K562 (cell line): ENCODE measurements around the gene SLFN5.

Experiments used
- CREB1 ChIP-seq, 2 experiments: sonication (generic) in 1 of 2; formaldehyde crosslinking in 1 of 2; IDR thresholded peaks; 2 replicates each; pipeline versions ENCODE4 v1.6.1 to v1.8.0; 2012 to 2022; ENCODE audit warnings: inconsistent platforms in 1 of 2, mild to moderate bottlenecking in 1 of 2, missing genetic modification reagents in 1 of 2, moderate library complexity in 1 of 2
- E2F6 ChIP-seq, 2 experiments: IDR thresholded peaks; 2 replicates each; pipeline ENCODE4 v1.6.1; 2011; ENCODE audit warnings: borderline replicate concordance in 1 of 2, control low read depth in 1 of 2, low read depth in 1 of 2, low read length in 1 of 2, mild to moderate bottlenecking in 1 of 2, mixed read lengths in 1 of 2, moderate library complexity in 1 of 2; ENCODE audit not compliant: insufficient read depth in 1 of 2, insufficient read length in 1 of 2, poor library complexity in 1 of 2, severe bottlenecking in 1 of 2; ENCODE audit errors: extremely low read depth in 1 of 2
- FIP1L1 ChIP-seq: fragments of 200-400 bp; formaldehyde crosslinking; IDR thresholded peaks from 2 replicates; pipeline ENCODE4 v1.6.1; 2018; ENCODE audit warnings: mild to moderate bottlenecking, low read depth, low read length; ENCODE audit not compliant: poor library complexity, severe bottlenecking
- FOS ChIP-seq: IDR thresholded peaks from 3 replicates; pipeline ENCODE4 v1.6.1; 2011; ENCODE audit not compliant: insufficient read length; ENCODE audit errors: extremely low read depth
- FOXK2 ChIP-seq, 2 experiments: fragments of 450-650 bp; IDR thresholded peaks in 1 of 2; conservative IDR thresholded peaks in 1 of 2; 2 replicates each; pipeline ENCODE4 v1.6.1; 2016; ENCODE audit warnings: low read depth in 2 of 2, mild to moderate bottlenecking in 1 of 2
- GTF2F1 ChIP-seq: IDR thresholded peaks from 2 replicates; pipeline ENCODE4 v1.6.1; 2011; ENCODE audit warnings: low read depth, low read length, improper control_type of control experiment
- HCFC1 ChIP-seq: IDR thresholded peaks from 2 replicates; pipeline ENCODE4 v1.6.1; 2012; ENCODE audit warnings: low read depth, low read length, improper control_type of control experiment
- JUN ChIP-seq, 2 experiments: sonication (generic) in 1 of 2; formaldehyde crosslinking in 1 of 2; IDR thresholded peaks; 2 replicates each; pipeline versions ENCODE4 v1.6.1 to v1.8.0; 2012 to 2022; ENCODE audit warnings: borderline replicate concordance in 2 of 2, mild to moderate bottlenecking in 2 of 2, improper control_type of control experiment in 1 of 2, low read depth in 1 of 2, low read length in 1 of 2, missing genetic modification reagents in 1 of 2
- SREBF2 ChIP-seq: sonication (generic); formaldehyde crosslinking; IDR thresholded peaks from 2 replicates; pipeline ENCODE4 v1.4.0; 2020; ENCODE audit warnings: mild to moderate bottlenecking, missing genetic modification reagents
- ZNF324 ChIP-seq: fragments of 250-450 bp; sonication (Bioruptor Pico); IDR thresholded peaks from 2 replicates; pipeline ENCODE4 v1.4.0; 2020; ENCODE audit warnings: mild to moderate bottlenecking
- ZNF699 ChIP-seq: fragments of 250-450 bp; sonication (Bioruptor Pico); IDR thresholded peaks from 2 replicates; pipeline ENCODE4 v1.8.0; 2021; ENCODE audit warnings: mild to moderate bottlenecking, moderate library complexity; ENCODE audit not compliant: insufficient replicate concordance
- TF ChIP-seq, protein P1 (sequence below), 3 experiments: IDR thresholded peaks in 2 of 3; conservative IDR thresholded peaks in 1 of 3; 2 replicates each; pipeline ENCODE4 v1.5.1; 2011 to 2012; ENCODE audit warnings: low read length in 3 of 3, mild to moderate bottlenecking in 3 of 3, control low read depth in 2 of 3, improper control_type of control experiment in 1 of 3, inconsistent platforms in 1 of 3, low read depth in 1 of 3, mixed read lengths in 1 of 3, moderate library complexity in 1 of 3; ENCODE audit not compliant: insufficient read depth in 2 of 3
- TF ChIP-seq, protein P2 (sequence below): fragments of 250-450 bp; sonication (Bioruptor Pico); IDR thresholded peaks from 2 replicates; pipeline ENCODE4 v1.5.0; 2022; ENCODE audit warnings: mild to moderate bottlenecking

DNA sequence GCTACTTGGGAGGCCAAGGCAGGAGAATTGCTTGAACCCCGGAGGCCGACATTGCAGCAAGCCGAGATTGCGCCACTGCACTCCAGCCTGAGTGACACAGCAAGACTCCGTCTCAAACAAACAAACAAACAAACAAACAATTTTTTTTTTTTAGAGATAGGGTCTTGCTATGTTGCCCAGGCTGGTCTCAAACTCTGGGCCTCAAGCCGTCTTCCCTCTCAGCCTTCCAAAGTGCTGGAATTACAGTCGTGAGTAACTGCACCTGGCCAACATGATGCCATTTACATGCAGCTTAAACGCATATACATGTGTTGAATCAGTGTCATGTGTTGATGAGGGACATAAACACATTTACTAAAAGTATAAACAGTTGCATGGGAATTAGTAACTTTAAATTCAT is 2.0 kb upstream of the SLFN5 start:
- TF ChIP-seq SREBF2 (no peak), FIP1L1 (no peak), E2F6 (IDR thresholded peaks at IDR 0.05; ENCODE audit: borderline replicate concordance in 1 of 2, extremely low read depth in 1 of 2, insufficient read depth in 1 of 2, insufficient read length in 1 of 2, low read depth in 1 of 2, low read length in 1 of 2, poor library complexity in 1 of 2, severe bottlenecking in 1 of 2) (no peak), HCFC1 (no peak), ZNF699 (CRISPR knock-in tag) (no peak), FOS (no peak), JUN (IDR thresholded peaks at IDR 0.05; ENCODE audit: borderline replicate concordance, low read depth, low read length) (no peak), JUN (CRISPR knock-in tag; IDR thresholded peaks at IDR 0.05; ENCODE audit: borderline replicate concordance) (no peak), CREB1 (IDR thresholded peaks at IDR 0.05) (no peak), CREB1 (CRISPR knock-in tag; IDR thresholded peaks at IDR 0.05) (no peak), GTF2F1 (no peak), ZNF324 (CRISPR knock-in tag) (no peak), FOXK2 (conservative IDR thresholded peaks at IDR 0.05 in 1 of 2, IDR thresholded peaks at IDR 0.05 in 1 of 2; ENCODE audit: low read depth in 2 of 2) (no peak)
- TF ChIP-seq, protein P1, sequence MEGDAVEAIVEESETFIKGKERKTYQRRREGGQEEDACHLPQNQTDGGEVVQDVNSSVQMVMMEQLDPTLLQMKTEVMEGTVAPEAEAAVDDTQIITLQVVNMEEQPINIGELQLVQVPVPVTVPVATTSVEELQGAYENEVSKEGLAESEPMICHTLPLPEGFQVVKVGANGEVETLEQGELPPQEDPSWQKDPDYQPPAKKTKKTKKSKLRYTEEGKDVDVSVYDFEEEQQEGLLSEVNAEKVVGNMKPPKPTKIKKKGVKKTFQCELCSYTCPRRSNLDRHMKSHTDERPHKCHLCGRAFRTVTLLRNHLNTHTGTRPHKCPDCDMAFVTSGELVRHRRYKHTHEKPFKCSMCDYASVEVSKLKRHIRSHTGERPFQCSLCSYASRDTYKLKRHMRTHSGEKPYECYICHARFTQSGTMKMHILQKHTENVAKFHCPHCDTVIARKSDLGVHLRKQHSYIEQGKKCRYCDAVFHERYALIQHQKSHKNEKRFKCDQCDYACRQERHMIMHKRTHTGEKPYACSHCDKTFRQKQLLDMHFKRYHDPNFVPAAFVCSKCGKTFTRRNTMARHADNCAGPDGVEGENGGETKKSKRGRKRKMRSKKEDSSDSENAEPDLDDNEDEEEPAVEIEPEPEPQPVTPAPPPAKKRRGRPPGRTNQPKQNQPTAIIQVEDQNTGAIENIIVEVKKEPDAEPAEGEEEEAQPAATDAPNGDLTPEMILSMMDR (IDR thresholded peaks at IDR 0.05 in 2 of 3, conservative IDR thresholded peaks at IDR 0.05 in 1 of 3; ENCODE audit: insufficient read depth in 2 of 3, low read depth in 1 of 3, low read length in 3 of 3): no peak
- TF ChIP-seq, protein P2, sequence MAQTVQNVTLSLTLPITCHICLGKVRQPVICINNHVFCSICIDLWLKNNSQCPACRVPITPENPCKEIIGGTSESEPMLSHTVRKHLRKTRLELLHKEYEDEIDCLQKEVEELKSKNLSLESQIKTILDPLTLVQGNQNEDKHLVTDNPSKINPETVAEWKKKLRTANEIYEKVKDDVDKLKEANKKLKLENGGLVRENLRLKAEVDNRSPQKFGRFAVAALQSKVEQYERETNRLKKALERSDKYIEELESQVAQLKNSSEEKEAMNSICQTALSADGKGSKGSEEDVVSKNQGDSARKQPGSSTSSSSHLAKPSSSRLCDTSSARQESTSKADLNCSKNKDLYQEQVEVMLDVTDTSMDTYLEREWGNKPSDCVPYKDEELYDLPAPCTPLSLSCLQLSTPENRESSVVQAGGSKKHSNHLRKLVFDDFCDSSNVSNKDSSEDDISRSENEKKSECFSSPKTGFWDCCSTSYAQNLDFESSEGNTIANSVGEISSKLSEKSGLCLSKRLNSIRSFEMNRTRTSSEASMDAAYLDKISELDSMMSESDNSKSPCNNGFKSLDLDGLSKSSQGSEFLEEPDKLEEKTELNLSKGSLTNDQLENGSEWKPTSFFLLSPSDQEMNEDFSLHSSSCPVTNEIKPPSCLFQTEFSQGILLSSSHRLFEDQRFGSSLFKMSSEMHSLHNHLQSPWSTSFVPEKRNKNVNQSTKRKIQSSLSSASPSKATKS (CRISPR knock-in tag): no peak
